GM21529 (cell line): ENCODE data around the gene PKNOX1.
"Not testable (repeated sequence)": the region's sequence is repeated elsewhere in the genome, so short reads cannot be mapped to it uniquely, and the experiment has no call there.

Experiments
- ATAC-seq: cut with Tn5 transposase; IDR thresholded peaks from one replicate; pipeline ENCODE4 v1.9.1; 2021; ENCODE audit not compliant: unreplicated experiment

Gene PKNOX1

DNA sequence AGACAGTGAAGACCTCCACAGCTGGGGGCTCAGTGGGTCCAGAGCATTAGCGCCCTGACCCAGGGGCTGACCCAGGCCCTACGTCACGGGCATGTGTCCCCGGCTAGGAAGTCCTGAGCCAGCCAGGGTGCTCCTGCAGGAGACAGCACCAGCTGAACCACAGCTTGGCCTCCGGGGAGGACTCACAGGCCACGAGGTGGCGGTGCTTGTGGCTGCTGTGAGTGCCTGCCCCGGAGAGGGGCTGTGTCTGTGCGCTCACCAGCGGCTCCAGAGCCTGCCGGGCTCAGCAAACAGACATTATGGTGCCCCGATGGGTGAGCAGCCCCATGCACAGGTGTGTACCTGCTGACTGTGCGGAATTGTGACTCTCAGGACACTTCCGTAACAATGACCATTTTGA is 70.2 kb downstream of the PKNOX1 start:
- ATAC-seq: not testable (repeated sequence)

DNA sequence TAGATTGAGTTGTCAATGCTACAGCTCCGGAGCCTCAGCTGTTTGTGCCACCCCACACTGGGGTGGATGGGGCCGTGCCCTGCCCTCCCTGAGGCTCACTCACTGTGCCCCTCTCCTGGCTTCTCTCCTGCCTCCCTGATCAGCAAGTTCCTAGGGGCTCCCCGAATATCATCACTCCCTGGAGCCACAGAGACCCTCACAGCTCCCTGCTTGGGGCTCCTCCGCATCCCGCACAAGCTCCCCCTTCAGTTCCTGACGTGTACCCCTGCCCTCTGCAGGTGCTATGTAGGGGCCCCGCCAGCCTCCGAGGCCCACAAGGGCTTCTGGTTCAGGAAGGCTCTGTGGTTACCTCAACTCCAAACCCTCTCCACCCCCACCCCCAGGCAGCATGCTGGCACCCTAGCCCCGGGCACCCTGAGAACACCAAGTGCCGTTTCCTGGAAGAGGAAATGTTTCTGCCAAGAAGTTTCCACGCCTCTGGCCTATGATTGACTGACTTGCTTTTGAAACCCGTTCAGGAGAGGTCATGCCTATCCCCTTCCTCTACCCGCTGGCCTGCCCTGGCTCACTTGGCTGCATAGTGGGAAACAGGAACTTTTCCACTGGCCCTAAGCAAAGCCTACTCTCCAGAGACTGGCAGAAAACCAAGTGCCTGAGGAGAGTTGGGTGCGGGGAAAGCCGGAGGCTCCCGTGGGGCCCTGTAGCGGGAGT is 71.0 kb downstream of the PKNOX1 start:
- ATAC-seq: not testable (repeated sequence)

DNA sequence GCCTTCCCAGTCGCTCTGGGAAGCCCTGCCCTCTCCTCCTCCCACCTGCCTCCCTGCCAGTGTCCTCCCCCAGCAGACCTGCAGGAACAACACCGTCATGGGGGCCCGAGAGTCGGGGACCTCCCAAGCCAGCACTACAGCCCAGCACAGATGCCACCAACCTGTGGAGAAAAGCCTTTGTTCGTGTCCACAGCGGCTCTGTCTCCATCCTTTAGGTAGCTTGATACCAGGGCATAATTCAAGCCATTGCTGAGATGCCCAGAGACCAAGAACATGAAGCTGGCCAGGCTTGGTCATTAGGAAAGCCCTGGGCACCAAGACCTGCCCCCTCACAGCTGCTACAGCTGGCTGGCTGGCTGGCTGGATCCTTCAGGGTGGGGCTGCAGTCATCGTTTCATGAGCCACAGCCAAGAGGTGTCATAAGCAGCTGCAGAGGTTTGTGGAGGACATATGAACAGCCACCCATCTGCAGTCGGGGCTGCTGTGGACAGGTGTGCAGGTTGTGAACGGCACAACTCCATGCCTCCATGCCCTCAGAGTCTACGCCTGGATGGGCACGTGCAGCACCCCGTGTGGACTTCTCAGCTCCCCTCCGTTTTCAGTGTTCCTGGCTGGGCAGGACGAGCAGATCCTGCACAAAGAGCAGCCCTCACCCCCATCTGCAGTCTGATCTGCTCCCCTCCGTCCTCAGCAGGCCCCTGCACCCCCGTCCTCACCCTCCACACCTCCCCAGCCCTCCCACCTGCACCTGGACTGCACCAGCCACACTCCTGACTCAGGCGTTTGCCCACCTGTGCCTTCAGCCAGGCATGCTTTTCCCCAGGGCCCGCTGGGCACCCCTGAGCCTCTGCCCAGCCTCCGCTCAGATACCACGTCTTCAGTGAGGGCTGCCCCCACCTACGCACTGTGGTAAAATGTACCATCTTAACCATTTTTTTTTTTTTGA is 71.8 kb downstream of the PKNOX1 start:
- ATAC-seq: not testable (repeated sequence)

DNA sequence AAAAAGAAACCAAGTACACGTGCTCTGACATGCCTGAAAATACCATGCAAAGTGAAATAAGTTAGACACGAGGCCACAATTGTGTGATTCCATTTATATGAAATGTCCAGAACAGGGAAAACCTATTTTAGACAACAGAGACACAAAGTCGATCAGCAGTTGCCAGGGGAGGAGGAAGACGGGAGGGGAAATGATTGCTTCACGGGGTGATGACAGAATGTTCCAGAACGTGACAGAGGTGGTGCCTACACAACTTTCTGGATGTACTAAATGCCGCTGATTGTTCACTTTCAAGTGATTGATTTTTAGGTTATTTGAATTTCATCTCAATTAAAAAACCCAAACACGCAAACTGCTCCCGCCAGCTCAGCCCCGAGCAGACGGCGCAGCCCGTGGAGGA is 78.8 kb downstream of the PKNOX1 start:
- not testable (repeated sequence) for ATAC-seq

DNA sequence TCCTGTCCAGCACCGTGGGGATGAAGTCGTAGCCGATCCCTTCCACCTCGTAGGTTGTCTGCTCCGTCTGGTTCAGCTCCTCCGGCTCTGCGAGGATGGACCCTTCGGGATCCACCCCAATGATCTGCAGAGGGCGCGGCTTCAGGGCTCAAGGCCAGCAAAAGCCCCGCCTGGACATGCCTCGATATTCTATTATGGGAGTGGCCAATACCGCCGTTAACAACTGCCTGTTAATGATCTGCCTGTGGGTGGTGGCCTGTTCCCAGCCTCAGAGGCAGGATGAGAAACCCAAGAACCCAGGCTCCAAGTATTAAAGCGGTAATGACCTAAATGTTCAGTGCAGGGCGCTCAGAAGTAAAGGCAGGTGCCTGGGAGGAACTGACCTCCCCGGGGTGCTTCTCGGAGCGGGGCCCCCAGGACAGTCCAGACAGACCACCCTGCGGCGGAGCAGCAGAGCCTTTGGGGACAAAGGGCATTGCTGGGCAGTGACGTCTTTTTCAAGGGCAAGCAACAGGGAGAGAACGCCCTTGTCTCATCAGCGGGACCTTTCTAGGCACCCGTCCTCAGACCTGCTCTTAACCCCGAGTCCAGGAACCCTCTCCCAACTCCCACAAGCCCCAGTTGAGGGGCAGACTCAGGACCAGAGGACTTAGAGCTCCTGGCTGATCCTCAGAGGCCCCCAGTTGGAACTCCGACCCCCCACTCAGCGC is 88.7 kb downstream of the PKNOX1 start:
- ATAC-seq: not testable (repeated sequence)

DNA sequence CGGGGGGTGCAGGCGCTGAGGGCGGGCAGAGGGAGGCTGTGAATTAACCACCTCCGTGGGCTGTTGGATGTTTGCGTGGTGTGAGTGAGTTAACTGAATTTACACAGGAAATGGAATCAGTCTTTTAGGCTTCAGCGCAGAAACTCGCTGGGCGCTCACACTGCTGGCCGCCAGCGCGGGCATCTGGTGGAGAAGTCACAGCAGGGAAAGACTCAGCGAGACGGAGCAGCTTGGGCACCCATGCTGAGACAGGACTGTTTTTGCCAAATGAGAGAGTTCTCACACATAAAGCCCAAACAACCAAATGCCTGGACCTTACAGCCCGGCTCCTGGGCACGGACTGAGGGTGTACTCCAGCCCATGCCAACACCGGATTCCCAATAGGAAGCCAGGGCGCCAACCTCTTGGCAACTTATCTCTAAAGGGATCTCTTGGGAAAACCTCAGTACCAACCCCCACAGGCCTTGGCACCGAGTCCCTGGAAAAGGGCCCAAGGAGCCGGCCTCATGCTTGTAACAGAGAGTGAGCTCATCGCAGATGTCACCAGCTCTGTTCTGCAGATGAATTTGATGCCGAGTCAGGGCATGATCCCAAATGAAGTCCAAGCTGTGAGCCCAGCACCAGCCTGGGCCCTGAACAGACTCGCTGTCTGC is 90.0 kb downstream of the PKNOX1 start:
- ATAC-seq: not testable (repeated sequence)

DNA sequence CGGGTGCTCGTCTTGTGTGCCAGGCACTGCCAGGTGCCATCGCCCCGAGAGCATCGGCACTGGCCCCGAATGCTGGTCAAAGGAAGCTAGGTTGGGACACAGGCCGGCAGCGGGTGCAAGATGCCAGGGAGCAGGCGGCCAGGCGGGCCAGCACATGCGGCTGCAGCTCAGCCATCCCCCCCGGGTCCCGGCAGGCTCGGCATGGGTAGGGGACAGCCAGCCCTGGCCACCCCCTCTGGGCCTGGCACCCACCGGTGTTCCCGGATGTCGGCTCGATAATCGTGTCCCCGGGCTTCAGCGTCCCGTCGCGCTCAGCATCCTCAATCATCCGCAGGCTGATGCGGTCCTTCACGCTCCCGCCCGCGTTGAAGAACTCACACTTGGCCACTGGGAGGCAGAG is 91.6 kb downstream of the PKNOX1 start:
- not testable (repeated sequence) for ATAC-seq

DNA sequence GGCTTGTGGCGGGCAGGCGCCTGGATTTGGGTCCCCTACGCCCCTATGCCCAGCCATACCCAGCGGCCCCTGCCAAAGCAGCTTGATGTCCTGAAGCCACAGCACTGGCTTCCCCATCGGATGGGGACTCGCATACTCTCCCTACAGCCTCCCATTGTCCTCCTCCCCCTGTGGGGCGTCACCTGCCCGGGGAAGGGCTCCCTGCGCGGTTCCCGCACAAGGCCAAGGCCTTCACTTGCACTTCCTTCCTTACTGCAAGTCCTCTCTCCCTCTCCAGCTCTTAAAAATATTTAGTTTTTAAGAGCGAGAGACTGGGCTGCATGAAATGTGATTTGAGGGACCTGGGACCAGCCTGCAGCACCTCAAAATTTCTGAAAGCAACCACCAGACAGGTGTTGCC is 92.3 kb downstream of the PKNOX1 start:
- ATAC-seq: not testable (repeated sequence)

DNA sequence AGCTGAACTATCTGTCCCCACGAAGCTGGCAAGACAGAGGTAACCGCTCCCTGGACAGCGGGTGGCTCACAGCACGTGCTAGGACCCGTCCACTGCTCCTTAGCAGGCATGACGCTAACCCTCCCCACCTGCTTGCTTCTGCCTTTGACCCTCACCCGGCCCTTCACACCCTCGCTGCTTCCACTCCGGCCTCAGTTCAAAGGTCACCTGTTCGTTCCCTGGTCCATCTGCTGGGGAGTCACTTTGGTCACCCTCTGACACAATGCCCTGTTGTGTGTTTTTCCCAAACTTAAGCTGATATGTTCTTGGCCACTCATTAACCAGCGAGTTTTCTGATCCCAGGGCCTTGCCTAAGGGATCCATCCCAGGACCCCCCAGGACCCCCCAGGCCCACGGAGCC is 93.7 kb downstream of the PKNOX1 start:
- not testable (repeated sequence) for ATAC-seq

DNA sequence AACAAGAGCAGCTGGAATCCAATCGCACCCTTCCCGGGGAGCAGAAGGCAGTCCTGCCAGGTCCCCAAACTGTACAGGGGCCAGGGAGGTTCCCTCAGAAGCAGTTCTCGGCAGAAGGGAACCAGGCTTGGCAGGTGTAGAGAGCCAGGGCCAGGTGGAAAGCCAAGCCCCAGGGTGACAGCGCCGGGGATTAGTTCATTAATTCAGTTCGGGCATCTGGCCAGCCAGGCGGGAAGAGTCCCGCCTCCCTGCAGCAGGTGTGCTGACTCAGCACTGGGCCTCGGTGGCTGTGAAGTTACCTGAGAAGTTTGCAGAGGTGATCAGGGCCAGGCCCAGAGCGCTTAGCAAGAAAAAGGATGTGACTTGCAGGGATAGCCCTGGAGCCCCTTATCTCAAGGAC is 95.3 kb downstream of the PKNOX1 start:
- not testable (repeated sequence) for ATAC-seq

DNA sequence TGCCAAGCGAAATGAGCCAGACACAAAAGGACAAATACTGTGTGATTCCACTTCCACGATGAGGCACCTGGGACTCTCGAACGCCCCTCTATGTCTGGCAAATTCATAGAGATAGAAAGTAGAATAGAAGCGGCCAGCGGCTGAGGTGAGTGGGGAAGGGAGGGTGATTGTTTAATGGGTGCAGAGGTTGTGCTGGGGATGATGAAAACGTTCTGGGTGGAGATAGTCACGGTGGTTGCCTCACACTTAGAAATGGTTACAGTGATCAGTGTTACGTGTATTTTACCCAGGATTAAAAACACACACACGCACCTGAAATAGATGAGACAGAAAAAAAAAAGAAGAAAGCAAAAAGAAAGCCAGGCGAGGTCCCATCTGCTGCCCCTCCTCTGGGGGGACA is 98.4 kb downstream of the PKNOX1 start:
- ATAC-seq: not testable (repeated sequence)

DNA sequence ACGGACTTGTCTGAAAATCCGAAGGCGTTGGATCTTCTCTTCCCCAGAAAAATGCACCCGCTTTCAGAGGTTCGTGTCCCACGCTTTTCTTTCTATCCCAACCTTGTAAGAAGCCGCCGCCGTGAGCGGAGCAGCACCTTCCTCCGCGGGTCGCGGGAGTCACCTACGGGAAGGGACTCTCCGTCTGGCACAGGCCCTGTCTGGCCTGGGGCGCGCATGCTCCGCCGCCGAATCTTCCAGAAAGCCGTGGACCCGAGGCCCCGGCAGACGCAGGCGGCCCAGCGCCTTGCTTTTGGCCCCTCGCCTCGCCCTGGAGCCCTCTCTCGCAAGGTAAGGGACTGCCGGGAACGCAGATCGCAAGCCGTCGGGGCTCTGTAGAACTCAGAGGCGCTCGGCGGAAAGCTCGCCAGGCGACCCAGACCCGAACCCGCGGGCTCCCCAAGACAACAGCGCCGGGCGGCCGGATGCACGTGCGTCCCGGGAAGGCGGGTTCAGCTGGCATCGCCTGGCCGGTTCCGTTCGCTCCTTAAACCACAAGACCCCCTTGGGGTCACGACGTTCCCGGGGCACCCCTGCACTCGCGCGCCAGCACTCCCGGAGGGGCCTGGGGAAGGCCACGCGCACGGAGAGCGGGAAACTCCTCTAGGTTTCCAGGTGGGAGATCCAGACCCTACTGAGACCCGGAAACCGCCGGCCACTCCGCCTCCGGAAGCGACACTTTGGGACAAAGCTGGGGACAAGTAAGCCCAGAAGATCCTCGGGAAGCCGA is 100.2 kb downstream of the PKNOX1 start:
- not testable (repeated sequence) for ATAC-seq

DNA sequence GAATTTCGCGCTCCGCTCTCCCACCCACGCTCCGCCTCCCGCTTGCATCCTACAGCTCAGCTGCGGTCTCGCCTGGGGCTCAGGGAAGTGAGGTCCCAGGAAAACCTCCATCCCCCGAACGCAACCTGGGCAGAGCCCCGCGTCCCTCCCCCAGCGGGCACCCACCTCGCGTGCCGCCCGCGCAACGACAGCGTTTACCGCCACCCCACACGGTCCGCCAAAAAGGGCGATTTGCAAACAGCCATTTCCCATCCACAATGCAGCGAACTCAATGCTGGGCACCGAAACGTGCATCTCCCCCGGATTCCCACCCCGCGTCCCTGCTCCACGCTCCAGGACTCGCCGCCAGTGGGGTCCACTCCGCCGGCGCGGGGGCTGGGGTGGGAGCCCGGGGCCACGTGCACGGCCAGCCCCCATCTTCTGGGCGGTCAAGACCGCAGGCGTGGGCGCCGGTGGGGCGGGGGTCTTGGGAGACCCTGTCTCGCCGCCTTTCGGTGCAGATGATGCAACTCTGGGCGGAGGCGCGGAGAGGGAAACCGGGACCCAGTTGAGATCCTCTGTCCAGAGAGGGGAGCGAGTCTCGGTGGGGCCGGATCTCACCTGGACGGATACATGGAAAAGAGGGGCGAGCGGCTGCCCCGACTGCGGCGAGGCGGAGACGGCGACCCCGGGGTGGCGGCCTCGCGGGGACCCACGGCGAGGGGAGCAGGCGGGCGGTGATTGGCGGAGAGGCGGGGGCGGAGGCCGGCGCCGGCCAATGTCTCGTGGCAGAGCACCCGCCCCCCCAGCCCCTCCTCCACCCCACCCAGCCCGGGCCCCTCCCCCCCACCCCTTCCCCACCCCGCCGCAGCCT is 101.0 kb downstream of the PKNOX1 start, which contains the start of gene CBS:
Gene CBS (minus strand): TSS at position 666 of the 853 bp plus-strand sequence. CDS start 3,642 bp downstream, outside the sequence.
- not testable (repeated sequence) for ATAC-seq

DNA sequence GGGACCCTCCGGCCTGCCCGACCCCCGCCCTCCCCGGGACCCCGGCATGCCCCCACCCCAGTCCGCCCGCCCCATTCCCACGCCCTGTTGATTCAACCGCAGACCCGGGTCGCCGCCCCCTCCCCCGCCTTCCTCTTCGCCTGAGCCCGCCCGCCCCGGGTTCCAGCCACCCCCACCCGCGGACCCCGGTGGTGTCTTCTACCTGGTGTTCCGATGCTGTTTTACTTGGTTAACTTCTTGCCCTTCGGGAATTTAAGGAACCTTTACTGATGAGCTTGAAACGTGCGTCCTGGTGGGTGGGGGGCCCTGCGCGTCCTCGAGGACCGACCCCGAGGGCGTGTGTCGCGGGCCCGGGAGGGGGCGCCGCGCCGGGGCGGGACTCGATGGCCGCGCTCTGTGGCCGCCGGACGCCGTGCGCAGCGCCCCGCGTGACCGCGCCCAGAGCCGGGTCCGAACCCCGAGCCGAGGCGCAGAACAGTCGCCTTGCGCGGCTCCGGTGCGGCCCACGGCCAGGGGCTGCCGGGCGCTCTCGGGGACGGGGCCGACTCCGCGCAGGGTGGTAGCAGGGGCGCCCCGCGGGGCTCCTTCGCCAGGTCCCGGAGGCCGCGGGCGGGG is 101.8 kb downstream of the PKNOX1 start:
- ATAC-seq: not testable (repeated sequence)

DNA sequence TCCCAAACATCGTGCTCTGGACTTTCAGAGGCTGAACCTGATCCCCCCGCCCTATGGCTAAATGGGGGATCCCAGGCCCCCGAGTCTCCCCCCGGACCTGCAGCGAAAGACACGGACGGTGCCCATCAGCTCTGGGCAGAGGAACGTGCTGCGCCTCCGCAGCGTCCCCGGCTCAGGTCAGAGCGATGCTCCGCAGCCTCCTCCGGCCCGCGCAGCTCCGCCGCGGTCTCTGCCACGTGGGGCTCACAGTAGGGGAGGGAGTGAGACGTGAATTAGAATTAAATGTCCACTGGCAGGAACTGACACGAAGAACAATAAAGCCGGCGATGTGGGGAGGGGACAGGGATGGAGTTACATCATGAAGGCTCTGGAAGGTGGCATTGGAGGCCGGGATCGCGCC is 102.3 kb downstream of the PKNOX1 start:
- ATAC-seq: not testable (repeated sequence)

DNA sequence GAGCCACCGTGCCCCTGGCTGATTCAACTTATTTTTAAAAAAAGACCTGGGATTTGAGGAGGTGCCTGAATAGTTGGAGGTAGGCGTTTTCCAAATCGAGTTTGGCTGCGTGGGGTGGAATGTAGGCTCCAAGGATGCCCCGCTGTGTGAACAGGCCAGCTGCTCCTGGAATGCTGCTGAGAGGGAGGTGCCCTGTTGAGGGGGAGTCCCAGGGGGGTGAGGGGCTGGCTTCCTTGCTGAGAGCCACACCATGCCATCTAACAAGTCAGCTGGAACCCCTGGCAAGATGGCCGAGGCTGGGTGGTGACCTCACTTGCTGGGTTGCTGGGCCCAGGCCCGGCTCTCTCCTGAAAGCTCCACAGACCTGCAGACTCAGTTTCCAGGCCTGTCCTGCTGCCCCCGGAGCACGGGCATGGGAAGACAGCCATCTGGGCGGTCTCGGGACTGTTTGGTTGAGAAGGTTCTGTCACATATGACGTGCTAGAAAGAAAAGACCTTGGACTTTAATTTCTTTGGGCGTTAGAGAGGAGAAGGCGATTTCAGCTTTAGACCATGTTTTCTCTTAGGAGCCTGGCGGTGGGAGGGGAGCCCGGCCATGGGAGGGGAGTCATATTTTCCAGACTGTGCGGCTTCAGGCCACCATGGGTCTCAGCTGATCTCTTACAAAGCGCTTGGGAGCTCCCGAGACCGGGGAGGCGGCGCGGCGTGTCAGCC is 108.4 kb downstream of the PKNOX1 start:
- ATAC-seq: not testable (repeated sequence)
